Measurements from ENCODE around the gene CAMK2D. TPM values are rescaled to one million over a fixed set of nuclear protein-coding genes. Genes with fewer than 3 reads are reported as not detected.

CAMK2D gene
- total and polyA plus RNA-seq, 7 donors: 41.2 to 183 (median 83.8) TPM

DNA sequence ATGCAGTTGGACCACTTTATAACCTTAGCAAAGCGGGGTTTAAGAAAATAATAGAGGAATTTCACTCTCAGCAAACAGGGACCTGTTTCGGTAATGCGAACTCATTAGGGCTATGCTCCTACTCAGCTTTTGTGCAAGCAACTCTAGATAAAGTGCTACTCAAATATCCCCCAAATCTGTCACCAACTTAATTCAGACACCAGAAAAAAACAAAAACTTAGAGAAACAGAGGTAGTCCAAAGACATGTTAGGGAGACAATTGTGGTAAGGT is 123.0 kb downstream of the CAMK2D start:
- DNase-seq: no peak
- H3K27ac ChIP-seq: no peak overlapping the region
- intact Hi-C loops (cut with DNase I): no loop called here
- no peak overlapping the region for H3K4me3 ChIP-seq
- H3K9me3 ChIP-seq: no peaks in the 10 kb centered on the region
- no peaks in the 10 kb centered on the region for H3K27me3 ChIP-seq (ENCODE audit: insufficient read depth in 3 of 3, low read length in 2 of 3)
- TF ChIP-seq, protein P1, sequence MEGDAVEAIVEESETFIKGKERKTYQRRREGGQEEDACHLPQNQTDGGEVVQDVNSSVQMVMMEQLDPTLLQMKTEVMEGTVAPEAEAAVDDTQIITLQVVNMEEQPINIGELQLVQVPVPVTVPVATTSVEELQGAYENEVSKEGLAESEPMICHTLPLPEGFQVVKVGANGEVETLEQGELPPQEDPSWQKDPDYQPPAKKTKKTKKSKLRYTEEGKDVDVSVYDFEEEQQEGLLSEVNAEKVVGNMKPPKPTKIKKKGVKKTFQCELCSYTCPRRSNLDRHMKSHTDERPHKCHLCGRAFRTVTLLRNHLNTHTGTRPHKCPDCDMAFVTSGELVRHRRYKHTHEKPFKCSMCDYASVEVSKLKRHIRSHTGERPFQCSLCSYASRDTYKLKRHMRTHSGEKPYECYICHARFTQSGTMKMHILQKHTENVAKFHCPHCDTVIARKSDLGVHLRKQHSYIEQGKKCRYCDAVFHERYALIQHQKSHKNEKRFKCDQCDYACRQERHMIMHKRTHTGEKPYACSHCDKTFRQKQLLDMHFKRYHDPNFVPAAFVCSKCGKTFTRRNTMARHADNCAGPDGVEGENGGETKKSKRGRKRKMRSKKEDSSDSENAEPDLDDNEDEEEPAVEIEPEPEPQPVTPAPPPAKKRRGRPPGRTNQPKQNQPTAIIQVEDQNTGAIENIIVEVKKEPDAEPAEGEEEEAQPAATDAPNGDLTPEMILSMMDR (IDR thresholded peaks at IDR 0.05): no peak
- 95 to 98% (median 97%) methylated on average over 3 of the region's 3 CpGs for WGBS, 3 donors
- no peak for ATAC-seq
- no peaks in the 10 kb centered on the region for H3K36me3 ChIP-seq (ENCODE audit: insufficient read depth in 1 of 2, low read depth in 1 of 2)
- peaks cover 54% of the 10 kb centered on the region for H3K4me1 ChIP-seq

DNA sequence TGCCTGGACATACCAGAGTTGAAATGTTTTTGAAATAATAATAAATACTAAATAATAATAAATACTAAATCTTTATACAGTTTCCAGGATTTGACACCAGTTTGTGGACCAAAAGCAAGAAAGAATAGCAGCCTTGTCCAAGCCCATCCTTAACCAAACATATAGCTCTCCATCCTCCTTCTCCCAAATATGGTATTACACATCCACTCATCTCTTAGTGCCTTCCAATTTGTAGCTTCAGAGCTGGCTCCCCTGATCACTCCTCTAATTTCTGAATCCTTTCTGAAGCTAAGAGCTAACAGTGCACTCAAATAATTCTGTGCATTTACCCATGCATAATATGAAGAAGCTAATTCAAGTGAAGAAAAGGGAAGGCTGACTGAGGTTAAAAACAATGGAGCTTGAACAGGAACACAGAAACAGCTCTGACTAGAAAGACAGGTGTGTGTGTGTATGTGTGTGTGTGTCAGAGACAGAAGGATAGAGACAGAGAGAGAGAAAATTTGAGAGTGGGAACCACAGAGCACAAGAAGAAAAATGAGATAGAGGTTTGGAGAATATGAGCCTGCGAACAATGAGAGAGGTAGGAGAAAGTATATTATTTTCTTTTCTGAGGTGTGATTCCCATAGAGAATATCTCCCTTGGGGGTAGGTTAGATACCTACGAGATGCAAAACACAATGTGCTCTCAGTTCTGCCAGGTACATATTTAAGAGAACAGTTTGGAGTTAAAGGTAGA is 123.5 kb downstream of the CAMK2D start:
- H3K4me3 ChIP-seq: no peak overlapping the region
- H3K36me3 ChIP-seq (ENCODE audit: insufficient read depth in 1 of 2, low read depth in 1 of 2): no peaks in the 10 kb centered on the region
- intact Hi-C loops (cut with DNase I): no loop called here
- H3K27ac ChIP-seq: peak overlapping the region; percentile 62
- H3K27me3 ChIP-seq (ENCODE audit: insufficient read depth in 3 of 3, low read length in 2 of 3): no peaks in the 10 kb centered on the region
- WGBS, 3 donors: 75 to 90% (median 87%) methylated on average over 2 of the region's 2 CpGs
- H3K4me1 ChIP-seq: peaks cover 49% of the 10 kb centered on the region
- H3K9me3 ChIP-seq: no peaks in the 10 kb centered on the region
- DNase-seq (no peak), ATAC-seq (no peak)
- TF ChIP-seq, protein P1 (IDR thresholded peaks at IDR 0.05): no peak

DNA sequence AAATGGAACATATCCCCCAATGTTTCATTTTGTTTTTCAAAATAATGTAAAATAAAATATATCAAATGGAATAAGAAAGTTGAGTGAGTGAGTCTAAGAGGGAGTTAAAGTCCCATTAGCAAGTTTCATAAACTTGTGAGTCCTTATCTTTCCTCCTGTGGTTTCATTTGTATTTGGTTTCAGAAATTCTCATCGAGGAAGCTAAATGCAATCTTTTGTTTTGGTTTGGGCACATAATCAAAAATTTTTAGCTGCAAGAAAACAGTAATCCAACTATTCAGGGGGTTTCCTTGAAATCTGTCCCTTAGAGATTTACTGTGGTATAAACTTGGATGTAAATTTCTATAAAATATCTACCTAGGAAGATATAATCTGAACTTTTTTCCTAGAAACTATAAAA is 124.2 kb downstream of the CAMK2D start:
- H3K27ac ChIP-seq: peak overlapping the region; percentile 62
- DNase-seq (no peak), ATAC-seq (no peak)
- H3K9me3 ChIP-seq: no peaks in the 10 kb centered on the region
- no peak overlapping the region for H3K4me3 ChIP-seq
- H3K36me3 ChIP-seq (ENCODE audit: insufficient read depth in 1 of 2, low read depth in 1 of 2): no peaks in the 10 kb centered on the region
- 0 to 3% (median 1%) methylated on average over 1 of the region's 1 CpG for WGBS, 3 donors
- TF ChIP-seq, protein P1 (IDR thresholded peaks at IDR 0.05): no peak
- intact Hi-C loops (cut with DNase I): no loop called here
- peaks cover 46% of the 10 kb centered on the region for H3K4me1 ChIP-seq
- no peaks in the 10 kb centered on the region for H3K27me3 ChIP-seq (ENCODE audit: insufficient read depth in 3 of 3, low read length in 2 of 3)

DNA sequence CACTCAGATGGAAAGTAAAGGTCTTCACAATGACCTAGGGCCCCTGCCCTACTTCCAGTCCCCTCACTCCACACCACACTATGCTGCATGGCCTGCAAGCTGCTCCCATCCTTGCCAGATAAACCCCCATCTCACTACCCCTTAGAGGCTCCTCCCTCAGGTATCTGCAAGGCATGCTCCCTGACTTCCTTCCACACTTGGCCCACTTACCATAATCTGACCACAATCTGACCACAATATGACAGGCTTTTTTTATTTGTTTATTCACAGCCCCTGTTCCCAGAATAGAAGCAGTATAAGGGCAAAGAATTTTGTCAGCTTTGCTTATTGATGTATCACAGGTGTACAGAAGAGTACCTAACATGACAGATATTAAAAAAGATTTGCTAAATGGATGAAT is 124.7 kb downstream of the CAMK2D start:
- intact Hi-C loops (cut with DNase I): no loop called here
- Histone ChIP-seq H3K4me1 (peaks cover 46% of the 10 kb centered on the region), H3K36me3 (ENCODE audit: insufficient read depth in 1 of 2, low read depth in 1 of 2) (no peaks in the 10 kb centered on the region), H3K27ac (peak overlapping the region; percentile 78), H3K27me3 (ENCODE audit: insufficient read depth in 3 of 3, low read length in 2 of 3) (no peaks in the 10 kb centered on the region), H3K4me3 (no peak overlapping the region), H3K9me3 (no peaks in the 10 kb centered on the region)
- DNase-seq (no peak), ATAC-seq (peak; percentile 36 to 84 (median 66))
- TF ChIP-seq, protein P1 (IDR thresholded peaks at IDR 0.05): no peak

DNA sequence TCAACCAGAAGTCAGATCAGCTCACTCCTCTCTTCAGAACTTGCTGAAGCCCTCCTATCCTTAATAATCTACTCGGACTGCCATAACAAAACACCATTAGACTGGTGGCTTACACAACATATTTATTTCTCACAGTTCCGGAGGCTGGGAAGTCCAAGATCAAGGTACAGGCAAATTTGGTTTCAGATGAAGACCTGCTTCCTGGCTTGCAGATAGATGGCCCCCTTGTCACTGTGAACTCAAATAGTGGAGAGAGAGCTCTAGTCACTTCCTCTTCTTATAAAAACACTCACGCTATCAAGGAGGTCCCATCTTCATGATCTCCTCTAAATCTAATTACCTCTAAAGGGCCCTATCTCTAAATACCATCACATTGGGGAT is 125.1 kb downstream of the CAMK2D start:
- H3K4me1 ChIP-seq: peaks cover 46% of the 10 kb centered on the region
- 91 to 98% (median 95%) methylated on average over 3 of the region's 3 CpGs for WGBS, 3 donors

More for the DNA sequence above, 125.1 kb downstream of the CAMK2D start:
- peak; percentile 21 to 42 (median 34) for ATAC-seq
- intact Hi-C loops (cut with DNase I): no loop called here
- Histone ChIP-seq H3K9me3 (no peaks in the 10 kb centered on the region), H3K27me3 (ENCODE audit: insufficient read depth in 3 of 3, low read length in 2 of 3) (no peaks in the 10 kb centered on the region), H3K4me3 (no peak overlapping the region), H3K36me3 (ENCODE audit: insufficient read depth in 1 of 2, low read depth in 1 of 2) (no peaks in the 10 kb centered on the region), H3K27ac (peak overlapping the region; percentile 78)
- TF ChIP-seq, protein P1 (IDR thresholded peaks at IDR 0.05): no peak
- no peak for DNase-seq

All from psoas muscle (tissue), 8 donors.